GM13977 (cell line): ENCODE data around the gene BCL2L15.

Experiments used
- DNase-seq: peaks from one replicate; pipeline ENCODE4 v3.0.0; 2012; ENCODE audit warnings: low spot score
- CTCF ChIP-seq: IDR thresholded peaks from 2 replicates; pipeline ENCODE4 v1.5.1; 2012; ENCODE audit warnings: mild to moderate bottlenecking, control low read depth; ENCODE audit not compliant: insufficient read depth; ENCODE audit errors: extremely low read depth, missing control alignments
- in situ Hi-C: fragments of 300-500 bp; cut with MboI; formaldehyde crosslinking; loops from one replicate; pipeline ENCODE4 v1.12.0; 2022; ENCODE audit warnings: low sequenced_read_pairs, low pct_unique_long_range_greater_than_20kb, mixed read lengths, inconsistent platforms; ENCODE audit not compliant: unreplicated experiment

BCL2L15 gene

DNA sequence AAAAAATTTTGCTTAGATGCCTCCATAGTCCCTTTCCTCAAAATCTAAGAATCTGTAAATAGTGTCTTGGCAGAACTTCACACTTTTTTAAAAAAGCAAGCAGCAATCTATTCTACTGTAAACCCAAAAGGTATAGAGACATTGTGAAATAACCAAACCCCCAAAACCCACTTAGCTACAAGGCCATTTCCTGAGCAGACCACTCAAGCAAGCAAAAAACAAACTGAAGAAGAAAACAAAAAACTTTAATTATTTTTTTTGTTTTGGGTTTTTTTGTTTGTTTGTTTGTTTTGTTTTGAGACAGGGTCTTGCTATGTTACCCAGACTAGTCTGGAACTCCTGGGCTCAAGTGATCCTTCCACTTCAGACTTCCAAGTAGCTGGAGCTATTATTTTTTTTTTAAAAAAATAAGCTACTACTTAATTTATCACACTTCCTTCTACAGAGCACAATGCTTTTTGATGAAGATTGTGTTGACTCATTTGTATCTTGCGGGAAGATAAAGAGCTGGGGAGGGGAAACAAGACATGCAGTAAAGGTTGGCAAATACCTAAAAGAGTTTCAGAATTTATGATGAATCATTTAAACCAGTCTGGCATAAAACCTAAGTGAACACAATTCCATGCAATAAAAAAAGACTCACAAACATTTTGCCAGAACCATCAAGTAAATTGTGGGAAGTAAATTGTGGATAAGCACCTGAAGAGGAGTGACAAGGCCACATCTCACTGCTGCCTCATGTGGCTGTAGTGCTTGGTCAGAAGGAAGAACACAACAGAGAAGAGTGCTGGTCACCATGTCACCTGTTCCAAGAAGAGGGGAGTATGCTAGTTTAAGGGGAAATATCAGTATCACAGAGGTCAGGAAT is 13.1 kb downstream of the BCL2L15 start:
- TF ChIP-seq CTCF, result peak; percentile 55
- in situ Hi-C loops, result no loop called here
- DNase-seq, result no peak

GRCh38 chr1:113872219-113872935 is 15.0 kb downstream of the BCL2L15 start:
- DNase-seq, result no peak
- in situ Hi-C loops, result no loop called here
- no peak for TF ChIP-seq CTCF

- in situ Hi-C loops, result no loop called here
- peak; percentile 55 for DNase-seq
- no peak for TF ChIP-seq CTCF
Measured at GRCh38 chr1:113871597-113872113, 15.7 kb downstream of the BCL2L15 start, which contains the start of gene PTPN22. Gene PTPN22 (minus strand): TSS chr1:113871712.

DNA sequence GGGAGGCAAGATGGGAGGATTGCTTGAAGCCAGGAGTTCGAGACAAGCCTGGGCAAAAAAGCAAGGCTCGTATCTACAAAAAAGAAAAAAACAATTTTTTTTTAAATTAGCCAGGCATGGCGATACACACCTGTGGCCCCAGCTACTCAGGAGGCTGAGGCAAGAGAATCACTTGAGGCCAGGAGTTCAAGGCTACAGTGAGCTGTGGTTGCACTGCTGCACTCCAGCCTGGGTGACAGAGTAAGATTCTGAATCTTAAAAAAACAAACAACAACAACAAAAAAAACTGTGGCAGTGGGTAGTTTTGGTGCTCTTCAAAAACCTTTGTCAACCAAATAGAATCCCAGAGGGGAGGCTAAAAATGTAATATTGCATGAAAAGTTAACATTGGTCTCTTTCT is 16.6 kb downstream of the BCL2L15 start:
- in situ Hi-C loops, result no loop called here
- TF ChIP-seq CTCF, result no peak
- DNase-seq, result no peak

- TF ChIP-seq CTCF, result no peak
Measured at GRCh38 chr1:113868387-113869083, 18.8 kb downstream of the BCL2L15 start.

DNA sequence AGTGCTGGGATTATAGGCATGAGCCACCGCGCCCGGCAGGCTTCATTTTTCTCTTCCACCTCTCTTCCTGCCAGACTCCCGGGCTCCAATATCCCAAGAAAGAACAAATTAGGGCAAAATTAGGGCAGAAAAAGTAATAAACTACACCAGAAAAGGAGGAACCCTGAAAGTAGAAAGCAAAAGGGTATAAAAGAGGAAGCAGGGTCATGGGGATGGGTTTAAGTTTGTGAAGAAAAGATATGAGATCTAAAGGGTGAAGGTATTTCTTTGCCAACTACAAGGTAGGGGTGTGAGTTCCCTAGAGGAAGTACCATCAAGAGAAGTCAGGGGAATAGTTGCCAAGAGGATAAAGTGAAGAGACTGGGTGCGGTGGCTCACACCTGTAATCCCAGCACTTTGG is 25.7 kb downstream of the BCL2L15 start:
- in situ Hi-C loops, result no loop called here
- DNase-seq, result no peak
- TF ChIP-seq CTCF, result no peak

More at GRCh38 chr1:113868387-113869083, 18.8 kb downstream of the BCL2L15 start:
- no peak for DNase-seq
- in situ Hi-C loops, result no loop called here
